K562 (cell line): ENCODE data around the gene AMZ1. TPM values are rescaled to one million over a fixed set of nuclear protein-coding genes. Genes with fewer than 3 reads are reported as not detected.

Experiments
- CHCHD3 ChIP-seq: fragments of 250-450 bp; sonication (Bioruptor Pico); IDR thresholded peaks from 2 replicates; pipeline ENCODE4 v2.1.2; 2022; ENCODE audit warnings: mild to moderate bottlenecking
- DNMT1 ChIP-seq: fragments of 450-650 bp; IDR thresholded peaks from 2 replicates; pipeline ENCODE4 v1.6.1; 2016; ENCODE audit warnings: antibody characterized with exemption, mild to moderate bottlenecking
- ETS1 ChIP-seq: conservative IDR thresholded peaks from 2 replicates; pipeline ENCODE4 v1.6.1; 2011; ENCODE audit warnings: low read depth, mild to moderate bottlenecking, low read length; ENCODE audit not compliant: control insufficient read depth
- GTF2F1 ChIP-seq: IDR thresholded peaks from 2 replicates; pipeline ENCODE4 v1.6.1; 2011; ENCODE audit warnings: low read depth, low read length, improper control_type of control experiment
- HMBOX1 ChIP-seq: sonication (generic); IDR thresholded peaks from 2 replicates; pipeline ENCODE4 v1.6.1; 2016
- IRF1 ChIP-seq: sonication (generic); formaldehyde crosslinking; IDR thresholded peaks from 2 replicates; pipeline ENCODE4 v1.8.0; 2022; ENCODE audit warnings: missing genetic modification reagents, mild to moderate bottlenecking, borderline replicate concordance
- MTA1 ChIP-seq: fragments of 450-650 bp; IDR thresholded peaks from 2 replicates; pipeline ENCODE4 v1.6.1; 2017; ENCODE audit warnings: borderline replicate concordance
- MYC ChIP-seq, 2 experiments: fragments of 250-450 bp in 1 of 2; sonication (Bioruptor Pico) in 1 of 2; IDR thresholded peaks; 2 replicates each; pipeline versions ENCODE4 v1.5.1 to v1.6.1; 2012 to 2021; ENCODE audit warnings: low read depth in 2 of 2, borderline replicate concordance in 1 of 2, improper control_type of control experiment in 1 of 2, low read length in 1 of 2, mild to moderate bottlenecking in 1 of 2, moderate library complexity in 1 of 2
- NFIC ChIP-seq: fragments of 450-650 bp; IDR thresholded peaks from 2 replicates; pipeline ENCODE4 v1.6.1; 2017; ENCODE audit warnings: mild to moderate bottlenecking, inconsistent platforms
- NFYB ChIP-seq: IDR thresholded peaks from 2 replicates; pipeline ENCODE4 v1.6.1; 2011; ENCODE audit warnings: mild to moderate bottlenecking, moderate library complexity; ENCODE audit not compliant: insufficient read length; ENCODE audit errors: extremely low read depth
- POLR2AphosphoS2 ChIP-seq: IDR thresholded peaks from 2 replicates; pipeline ENCODE4 v1.6.1; 2012; ENCODE audit warnings: low read length, improper control_type of control experiment
- SMARCA5 ChIP-seq: fragments of 450-650 bp; IDR thresholded peaks from 2 replicates; pipeline ENCODE4 v1.6.1; 2016
- TRIM28 ChIP-seq: fragments of 450-650 bp; IDR thresholded peaks from 2 replicates; pipeline ENCODE4 v1.6.1; 2017
- ZBED1 ChIP-seq: IDR thresholded peaks from 2 replicates; pipeline ENCODE4 v1.6.1; 2014
- ZBTB9 ChIP-seq: fragments of 450-650 bp; formaldehyde crosslinking; IDR thresholded peaks from 2 replicates; pipeline ENCODE4 v1.4.0; 2020; ENCODE audit warnings: mild to moderate bottlenecking, moderate library complexity
- ZKSCAN8 ChIP-seq: fragments of 200-800 bp; sonication (Bioruptor generic); IDR thresholded peaks from 2 replicates; pipeline ENCODE4 v1.6.1; 2016; ENCODE audit warnings: missing genetic modification characterization, missing compliant biosample characterization
- ZNF165 ChIP-seq: fragments of 250-450 bp; sonication (Bioruptor Pico); IDR thresholded peaks from 2 replicates; pipeline ENCODE4 v1.4.0; 2020; ENCODE audit warnings: borderline replicate concordance
- ZNF395 ChIP-seq: fragments of 200-800 bp; sonication (Bioruptor generic); IDR thresholded peaks from 2 replicates; pipeline ENCODE4 v1.6.1; 2017; ENCODE audit warnings: missing genetic modification characterization, missing compliant biosample characterization
- polyA plus RNA-seq, 8 experiments: library from polyadenylated mRNA; depleted of rRNA in 4 of 8; stranded (reverse) in 5 of 8; unstranded in 3 of 8; fragments of >200 nt; fragmentation: Nextera tagmentation in 2 of 8; fragmentation: Illumina TruSeq in 1 of 8; extraction: Ambion mirVana in 2 of 8; extraction: Trizol in 1 of 8; gene quantifications; 2 replicates each; pipeline versions ENCODE4 v1.2.1 to v1.2.3, GENCODE V29; 2011 to 2014; ENCODE audit warnings: inconsistent platforms in 1 of 8, missing spikeins in 1 of 8
- total RNA-seq, 7 experiments: library from RNA; depleted of rRNA in 6 of 7; stranded (reverse); fragments of >200 nt in 6 of 7; fragmentation: Illumina TruSeq in 2 of 7; extraction: Trizol in 2 of 7; gene quantifications; 2 replicates each; pipeline versions ENCODE4 v1.2.1 to v1.2.3, GENCODE V29; 2011 to 2021; ENCODE audit warnings: low replicate concordance in 1 of 7

The AMZ1 gene
- total and polyA plus RNA-seq, 9 of the 15 experiments (the other 6 are each of a cell fraction or from before 2014, with no cell fraction given) = not detected

GRCh38 chr7:2757904-2758672, 70.1 kb downstream of the AMZ1 start (continued):
- no peak for TF ChIP-seq ZBED1
- no peak for TF ChIP-seq IRF1
- TF ChIP-seq NFYB = no peak
- no peak for TF ChIP-seq ZNF165 (CRISPR knock-in tag)
- TF ChIP-seq GTF2F1 = no peak
- peak; percentile 80 for TF ChIP-seq HMBOX1
- TF ChIP-seq MTA1 = no peak; the same call in 1 of the 2 replicates
- TF ChIP-seq NFIC = 0 out of 2 replicates have a peak, but pooled peaks have one; percentile 4
- 0 out of 2 replicates have a peak, but pooled peaks have one; percentile 7 for TF ChIP-seq ZBTB9
- TF ChIP-seq MYC (IDR thresholded peaks at IDR 0.05; ENCODE audit: low read depth, low read length) = peak; percentile 82
- TF ChIP-seq MYC (CRISPR knock-in tag; IDR thresholded peaks at IDR 0.05; ENCODE audit: borderline replicate concordance, low read depth) = no peak
- no peak for TF ChIP-seq CHCHD3
- TF ChIP-seq ZKSCAN8 (CRISPR knock-in tag) = 0 out of 2 replicates have a peak, but pooled peaks have one; percentile 81
- no peak; the same call in 1 of the 2 replicates for TF ChIP-seq TRIM28
- TF ChIP-seq SMARCA5 = no peak
- peak; percentile 94 for TF ChIP-seq ZNF395
- no peak for TF ChIP-seq ETS1
- no peak for TF ChIP-seq DNMT1
- TF ChIP-seq POLR2AphosphoS2 = no peak
